ENCODE results near the gene PCDHGA12. TPM values are rescaled to one million over a fixed set of nuclear protein-coding genes. Genes with fewer than 3 reads are reported as not detected.

Gene PCDHGA12
- total RNA-seq, 1 experiment from 2014 or later: 0.79 TPM

Other genes with a start within 250 kb of the PCDHGA12 start
- 1.8 and 2.5 TPM in 2 replicates for gene PCDHB16, start 248.1 kb upstream of the PCDHGA12 start, total RNA-seq (2022)
- 1.0 and 1.8 TPM in 2 replicates for gene PCDHB9, start 243.3 kb upstream of the PCDHGA12 start, total RNA-seq (2022)
- 1.2 and 1.4 TPM in 2 replicates for gene PCDHB10, start 238.2 kb upstream of the PCDHGA12 start, total RNA-seq (2022)
- gene PCDHB11, start 230.9 kb upstream of the PCDHGA12 start, total RNA-seq (2022): 0.75 and 1.3 TPM in 2 replicates
- gene PCDHB12, start 221.8 kb upstream of the PCDHGA12 start, total RNA-seq (2022): 1.6 and 2.3 TPM in 2 replicates
- gene PCDHB13, start 216.6 kb upstream of the PCDHGA12 start, total RNA-seq (2022): 3.5 and 4.7 TPM in 2 replicates
- 4.7 and 6.2 TPM in 2 replicates for gene PCDHB14, start 207.2 kb upstream of the PCDHGA12 start, total RNA-seq (2022)
- 0.91 and 1.2 TPM in 2 replicates for gene PCDHB15, start 185.1 kb upstream of the PCDHGA12 start, total RNA-seq (2022)
- gene SLC25A2, start 126.5 kb upstream of the PCDHGA12 start, total RNA-seq (2022): 0.37 and 0.79 TPM in 2 replicates
- gene TAF7, start 109.7 kb upstream of the PCDHGA12 start, total RNA-seq (2022): 81.3 and 94.9 TPM in 2 replicates
- gene PCDHGA1, start 100.0 kb upstream of the PCDHGA12 start, total RNA-seq (2022): 0.20 and 0.35 TPM in 2 replicates
- 0.32 and 0.33 TPM in 2 replicates for gene PCDHGA2, start 91.7 kb upstream of the PCDHGA12 start, total RNA-seq (2022)
- 0.07 and 0.25 TPM in 2 replicates for gene PCDHGA3, start 86.7 kb upstream of the PCDHGA12 start, total RNA-seq (2022)
- gene PCDHGB1, start 80.4 kb upstream of the PCDHGA12 start, total RNA-seq (2022): 0.19 and 0.59 TPM in 2 replicates
- 0.26 and 0.44 TPM in 2 replicates for gene PCDHGA4, start 75.5 kb upstream of the PCDHGA12 start, total RNA-seq (2022)
- 0.61 and 0.88 TPM in 2 replicates for gene PCDHGB2, start 70.5 kb upstream of the PCDHGA12 start, total RNA-seq (2022)
- gene PCDHGA5, start 66.3 kb upstream of the PCDHGA12 start, total RNA-seq (2022): 0.25 and 0.42 TPM in 2 replicates
- 0.33 and 0.56 TPM in 2 replicates for gene PCDHGB3, start 60.3 kb upstream of the PCDHGA12 start, total RNA-seq (2022)
- 0.44 and 0.49 TPM in 2 replicates for gene PCDHGA6, start 56.6 kb upstream of the PCDHGA12 start, total RNA-seq (2022)
- 0.56 and 0.86 TPM in 2 replicates for gene PCDHGA7, start 47.8 kb upstream of the PCDHGA12 start, total RNA-seq (2022)
- gene PCDHGB4, start 42.8 kb upstream of the PCDHGA12 start, total RNA-seq (2022): 0.49 and 0.79 TPM in 2 replicates
- gene PCDHGA8, start 37.9 kb upstream of the PCDHGA12 start, total RNA-seq (2022): 0.28 and 0.56 TPM in 2 replicates
- 3.2 and 5.6 TPM in 2 replicates for gene PCDHGB5, start 32.6 kb upstream of the PCDHGA12 start, total RNA-seq (2022)
- 0.89 and 1.3 TPM in 2 replicates for gene PCDHGA9, start 27.7 kb upstream of the PCDHGA12 start, total RNA-seq (2022)
- 0.68 and 1.4 TPM in 2 replicates for gene PCDHGB6, start 22.5 kb upstream of the PCDHGA12 start, total RNA-seq (2022)
- 1.4 TPM in 2 replicates for gene PCDHGA10, start 17.5 kb upstream of the PCDHGA12 start, total RNA-seq (2022)
- 0.75 and 1.2 TPM in 2 replicates for gene PCDHGB7, start 12.8 kb upstream of the PCDHGA12 start, total RNA-seq (2022)
- gene PCDHGA11, start 9.5 kb upstream of the PCDHGA12 start, total RNA-seq (2022): 0.30 and 0.76 TPM in 2 replicates
- 17.3 and 31.7 TPM in 2 replicates for gene PCDHGC3, start 45.5 kb downstream of the PCDHGA12 start, total RNA-seq (2022)
- 0.40 and 1.7 TPM in 2 replicates for gene PCDHGC4, start 54.5 kb downstream of the PCDHGA12 start, total RNA-seq (2022)
- gene PCDHGC5, start 58.6 kb downstream of the PCDHGA12 start, total RNA-seq (2022): 0.61 and 0.69 TPM in 2 replicates
- gene DIAPH1, start 188.5 kb downstream of the PCDHGA12 start, total RNA-seq (2022): 203 and 228 TPM in 2 replicates
- 83.5 and 85.6 TPM in 2 replicates for gene HDAC3, start 206.3 kb downstream of the PCDHGA12 start, total RNA-seq (2022)
- gene RELL2, start 206.5 kb downstream of the PCDHGA12 start, total RNA-seq (2022): 12.5 and 13.3 TPM in 2 replicates
- 21.2 and 22.1 TPM in 2 replicates for gene FCHSD1, start 220.9 kb downstream of the PCDHGA12 start, total RNA-seq (2022)

All from MCF 10A (cell line).